Type B pancreatic cell (in vitro differentiated cells): ENCODE results near the gene IL1RL1. TPM values are rescaled to one million over a fixed set of nuclear protein-coding genes. Genes with fewer than 3 reads are reported as not detected.
A peak's percentile ranks its signal among the peaks of the same experiment; 100 is the strongest.

Experiments used
- DNase-seq: peaks from one replicate; pipeline ENCODE4 v3.0.0; 2021; ENCODE audit warnings: mixed read lengths; ENCODE audit not compliant: unreplicated experiment; ENCODE audit errors: extremely low spot score
- H3K27ac Mint-ChIP-seq: 2 replicates; pipeline ENCODE4 v1.8.0; 2021; ENCODE audit warnings: mild to moderate bottlenecking, mixed read lengths
- H3K27me3 Mint-ChIP-seq: 2 replicates; pipeline ENCODE4 v1.8.0; 2021; ENCODE audit warnings: mixed read lengths
- H3K36me3 Mint-ChIP-seq: 2 replicates; pipeline ENCODE4 v1.8.0; 2021; ENCODE audit warnings: mixed read lengths
- H3K4me1 Mint-ChIP-seq: one replicate; pipeline ENCODE4 v1.8.0; 2021; ENCODE audit warnings: mixed read lengths; ENCODE audit not compliant: unreplicated experiment
- H3K4me3 Mint-ChIP-seq: 2 replicates; pipeline ENCODE4 v1.8.0; 2021; ENCODE audit warnings: mild to moderate bottlenecking, mixed read lengths
- H3K9me3 Mint-ChIP-seq: 2 replicates; pipeline ENCODE4 v1.8.0; 2021; ENCODE audit warnings: mixed read lengths
- CTCF ChIP-seq: fragments of 200-600 bp; sonication (generic); conservative IDR thresholded peaks from 2 replicates; pipeline ENCODE4 v1.5.0; 2021; ENCODE audit warnings: antibody characterized with exemption, mild to moderate bottlenecking
- total RNA-seq: library from RNA; stranded (reverse); gene quantifications from 2 replicates; pipeline ENCODE4 v1.2.1, GENCODE V29; 2021; ENCODE audit warnings: low replicate concordance

The IL1RL1 gene
- total RNA-seq, 1 donor from 2014 or later: not detected

- no peaks in the 10 kb centered on the region for H3K4me1 Mint-ChIP-seq
- H3K27me3 Mint-ChIP-seq: peaks cover 24% of the 10 kb centered on the region
- peak overlapping the region; percentile 92 for H3K4me3 Mint-ChIP-seq
- H3K27ac Mint-ChIP-seq: no peak overlapping the region
- no peaks in the 10 kb centered on the region for H3K9me3 Mint-ChIP-seq
- TF ChIP-seq CTCF: no peak
- no peaks in the 10 kb centered on the region for H3K36me3 Mint-ChIP-seq
- DNase-seq: no peak
Observed at GRCh38 chr2:102356741-102357140, 45.4 kb downstream of the IL1RL1 start.

GRCh38 chr2:102357937-102358336, 46.6 kb downstream of the IL1RL1 start:
- no peak for TF ChIP-seq CTCF
- Mint-ChIP-seq H3K27ac (peak overlapping the region; percentile 18), H3K4me1 (no peaks in the 10 kb centered on the region), H3K9me3 (no peaks in the 10 kb centered on the region), H3K36me3 (no peaks in the 10 kb centered on the region), H3K4me3 (peak overlapping the region; percentile 46), H3K27me3 (peaks cover 24% of the 10 kb centered on the region)
- no peak for DNase-seq

- Mint-ChIP-seq H3K27me3 (peaks cover 21% of the 10 kb centered on the region), H3K4me1 (no peaks in the 10 kb centered on the region), H3K4me3 (no peak overlapping the region), H3K27ac (no peak overlapping the region), H3K36me3 (no peaks in the 10 kb centered on the region), H3K9me3 (no peaks in the 10 kb centered on the region)
- no peak for TF ChIP-seq CTCF
- no peak for DNase-seq
Observed at GRCh38 chr2:102358496-102358895, 47.1 kb downstream of the IL1RL1 start.

GRCh38 chr2:102359527-102359926, 48.2 kb downstream of the IL1RL1 start:
- no peaks in the 10 kb centered on the region for H3K9me3 Mint-ChIP-seq
- peak overlapping the region; percentile 53 for H3K4me3 Mint-ChIP-seq
- H3K27me3 Mint-ChIP-seq: peaks cover 13% of the 10 kb centered on the region
- no peaks in the 10 kb centered on the region for H3K36me3 Mint-ChIP-seq
- H3K4me1 Mint-ChIP-seq: no peaks in the 10 kb centered on the region
- no peak for DNase-seq
- peak overlapping the region; percentile 16 for H3K27ac Mint-ChIP-seq
- no peak for TF ChIP-seq CTCF

- TF ChIP-seq CTCF: no peak
- H3K27ac Mint-ChIP-seq: no peak overlapping the region
- no peaks in the 10 kb centered on the region for H3K27me3 Mint-ChIP-seq
- no peak overlapping the region for H3K4me3 Mint-ChIP-seq
- no peak for DNase-seq
- peaks cover 5% of the 10 kb centered on the region for H3K9me3 Mint-ChIP-seq
- H3K36me3 Mint-ChIP-seq: peaks cover 5% of the 10 kb centered on the region
- no peaks in the 10 kb centered on the region for H3K4me1 Mint-ChIP-seq
Observed at GRCh38 chr2:102361632-102362241, 50.4 kb downstream of the IL1RL1 start.

- H3K36me3 Mint-ChIP-seq: peaks cover 9% of the 10 kb centered on the region
Observed at GRCh38 chr2:102365763-102366162, 54.4 kb downstream of the IL1RL1 start.

More at GRCh38 chr2:102365763-102366162, 54.4 kb downstream of the IL1RL1 start:
- DNase-seq: no peak
- H3K27ac Mint-ChIP-seq: no peak overlapping the region
- no peaks in the 10 kb centered on the region for H3K27me3 Mint-ChIP-seq
- no peak for TF ChIP-seq CTCF
- H3K9me3 Mint-ChIP-seq: peaks cover 5% of the 10 kb centered on the region
- no peaks in the 10 kb centered on the region for H3K4me1 Mint-ChIP-seq
- H3K4me3 Mint-ChIP-seq: no peak overlapping the region
